GM12878 (cell line): Measurements from ENCODE around the gene ZNF281. TPM values are rescaled to one million over a fixed set of nuclear protein-coding genes. Genes with fewer than 3 reads are reported as not detected.

ENCODE experiments used
- ATAC-seq: fragments of 200-7000 bp; cut with Tn5 transposase; 3 replicates; pipeline ENCODE4 v1.9.1; 2020; ENCODE audit warnings: mild to moderate bottlenecking, moderate library complexity
- BruUV-seq: library from RNA; stranded (reverse); fragments of 400-500 nt; replicated peaks from 2 replicates; lab custom pipeline; 2021; lab: Mats Ljungman, UMichigan
- CTCF ChIA-PET: fragments of 300-600 bp; sonication (Branson Sonifier 250); formaldehyde crosslinking; extraction: SDS; loops from one replicate; lab custom pipeline; 2021; ENCODE audit warnings: inconsistent platforms; lab: Yijun Ruan, JAX
- POLR2A ChIA-PET: fragments of 350-600 bp; formaldehyde crosslinking; extraction: SDS; loops from one replicate; lab custom pipeline; 2021; ENCODE audit warnings: inconsistent platforms; lab: Charles Lee
- RAD21 ChIA-PET: fragments of 300-600 bp; sonication (Branson Sonifier 250); formaldehyde crosslinking; loops from one replicate; lab custom pipeline; 2023; ENCODE audit warnings: antibody characterized with exemption; ENCODE audit not compliant: unreplicated experiment; lab: Charles Lee
- SMC1A ChIA-PET: fragments of 300-600 bp; sonication (Branson Sonifier 250); formaldehyde crosslinking; loops from one replicate; lab custom pipeline; 2023; ENCODE audit not compliant: unreplicated experiment, uncharacterized antibody; lab: Charles Lee
- DNase-seq: peaks from one replicate; pipeline ENCODE4 v3.0.0-alpha.2; 2011; ENCODE audit warnings: low read depth, low spot score
- FAIRE-seq: peaks from 3 replicates; lab custom pipeline; 2011; peaks lifted over from hg19 to GRCh38; lab: Jason Lieb, UNC
- H2AFZ ChIP-seq: 2 replicates; pipeline ENCODE4 v1.6.0; 2011; ENCODE audit warnings: low read depth, low read length, control low read depth; ENCODE audit not compliant: control insufficient read depth
- H3K27ac ChIP-seq: 2 replicates; pipeline ENCODE4 v1.5.1; 2011; ENCODE audit warnings: control low read depth; ENCODE audit not compliant: control insufficient read depth, insufficient read depth
- H3K27me3 ChIP-seq, 2 experiments: replicated peaks in 1 of 2; 2 replicates each; pipeline versions ENCODE4 v1.6.0 to v1.6.1; 2011; ENCODE audit warnings: low read length in 1 of 2; ENCODE audit not compliant: control insufficient read depth in 2 of 2, insufficient read depth in 2 of 2
- H3K36me3 ChIP-seq, 2 experiments: 2 replicates each; pipeline ENCODE4 v1.5.1; 2011; ENCODE audit warnings: low read length in 1 of 2; ENCODE audit not compliant: control insufficient read depth in 2 of 2, insufficient read depth in 2 of 2
- H3K4me1 ChIP-seq: 2 replicates; pipeline ENCODE4 v1.6.1; 2011; ENCODE audit warnings: mild to moderate bottlenecking, low read length, moderate library complexity, mixed read lengths; ENCODE audit not compliant: control insufficient read depth, insufficient read depth
- H3K4me2 ChIP-seq: 2 replicates; pipeline ENCODE4 v1.6.0; 2011; ENCODE audit warnings: control low read depth; ENCODE audit not compliant: control insufficient read depth, insufficient read depth
- H3K4me3 ChIP-seq: fragments of 200-600 bp; sonication (generic); 2 replicates; pipeline ENCODE4 v1.5.1; 2016
- H3K79me2 ChIP-seq: 2 replicates; pipeline ENCODE4 v1.6.0; 2011; ENCODE audit warnings: low read length; ENCODE audit not compliant: control insufficient read depth, insufficient read depth
- H3K9ac ChIP-seq: 2 replicates; pipeline ENCODE4 v1.8.0; 2011; ENCODE audit warnings: low read length, control low read depth, mixed read lengths; ENCODE audit not compliant: control insufficient read depth, insufficient read depth
- H3K9me3 ChIP-seq: replicated peaks from 3 replicates; pipeline ENCODE4 v1.5.1; 2011; ENCODE audit warnings: mild to moderate bottlenecking, low read length; ENCODE audit not compliant: control insufficient read depth, insufficient read depth
- H4K20me1 ChIP-seq: 2 replicates; pipeline ENCODE4 v1.6.0; 2011; ENCODE audit not compliant: control insufficient read depth, insufficient read depth
- BACH1 ChIP-seq: fragments of 450-650 bp; IDR thresholded peaks from 2 replicates; pipeline ENCODE4 v1.6.1; 2017; ENCODE audit warnings: mild to moderate bottlenecking, borderline replicate concordance
- CBX5 ChIP-seq: sonication (generic); IDR thresholded peaks from 2 replicates; pipeline ENCODE4 v1.6.1; 2016; ENCODE audit warnings: low read depth, moderate library complexity, mild to moderate bottlenecking, inconsistent platforms
- CHD4 ChIP-seq: fragments of 200-600 bp; sonication (generic); IDR thresholded peaks from 2 replicates; pipeline ENCODE4 v1.6.1; 2016; ENCODE audit warnings: mild to moderate bottlenecking
- LARP7 ChIP-seq: fragments of 450-650 bp; IDR thresholded peaks from 2 replicates; pipeline ENCODE4 v1.6.1; 2017; ENCODE audit warnings: mild to moderate bottlenecking
- MYB ChIP-seq: fragments of 150-350 bp; IDR thresholded peaks from 2 replicates; pipeline ENCODE4 v1.6.1; 2014; ENCODE audit warnings: mild to moderate bottlenecking, low read depth, low read length, borderline replicate concordance
- POLR2AphosphoS2 ChIP-seq: IDR thresholded peaks from 2 replicates; pipeline ENCODE4 v1.6.1; 2011; ENCODE audit warnings: low read depth, mild to moderate bottlenecking, low read length, improper control_type of control experiment, moderate library complexity
- RCOR1 ChIP-seq: conservative IDR thresholded peaks from 2 replicates; pipeline ENCODE4 v1.6.1; 2012; ENCODE audit warnings: low read depth, low read length, improper control_type of control experiment
- SIN3A ChIP-seq: IDR thresholded peaks from 2 replicates; pipeline ENCODE4 v1.6.1; 2012; ENCODE audit warnings: low read depth, low read length, improper control_type of control experiment
- STAT3 ChIP-seq: IDR thresholded peaks from 2 replicates; pipeline ENCODE4 v1.6.1; 2011; ENCODE audit warnings: low read depth, low read length, improper control_type of control experiment
- SUPT20H ChIP-seq: IDR thresholded peaks from 2 replicates; pipeline ENCODE4 v1.6.1; 2011; ENCODE audit warnings: low read depth, mild to moderate bottlenecking, low read length, moderate library complexity, borderline replicate concordance; ENCODE audit not compliant: control insufficient read depth
- TCF7 ChIP-seq: IDR thresholded peaks from 2 replicates; pipeline ENCODE4 v1.6.1; 2014; ENCODE audit warnings: antibody characterized with exemption, borderline replicate concordance
- ZBED1 ChIP-seq: IDR thresholded peaks from 2 replicates; pipeline ENCODE4 v1.6.1; 2016; ENCODE audit warnings: borderline replicate concordance
- WGBS: methylation state at CpG from one replicate; pipeline ENCODE4 v1.1.6; 2016; ENCODE audit warnings: low lambda C conversion rate; ENCODE audit not compliant: insufficient replicate concordance, insufficient coverage; ENCODE audit errors: missing lambda C conversion rate; 5-methylcytosine and 5-hydroxymethylcytosine counted together
- in situ Hi-C: fragments of 300-500 bp; cut with MboI; formaldehyde crosslinking; loops from 9 replicates; pipeline ENCODE4 v1.14.3; 2018; ENCODE audit warnings: mixed read lengths
- intact Hi-C: fragments of 100-400 bp; cut with micrococcal nuclease; formaldehyde crosslinking; loops from one replicate; pipeline ENCODE4 v1.14.2; 2022; ENCODE audit not compliant: unreplicated experiment
- polyA plus RNA-seq, 11 experiments: library from polyadenylated mRNA; depleted of rRNA in 4 of 11; unstranded in 6 of 11; stranded (reverse) in 5 of 11; fragments of >200 nt; fragmentation: Nextera tagmentation in 4 of 11; fragmentation: Illumina TruSeq in 1 of 11; extraction: Ambion mirVana in 4 of 11; extraction: Trizol in 1 of 11; gene quantifications; 1 replicate in 1 of 11; 2 replicates in 10 of 11; pipeline versions ENCODE4 v1.2.1 to v1.2.3, GENCODE V29; 2011 to 2016; ENCODE audit warnings: inconsistent platforms in 2 of 11, missing spikeins in 2 of 11, low read depth in 1 of 11
- total RNA-seq, 4 experiments: library from RNA; depleted of rRNA in 3 of 4; stranded (reverse); fragments of >200 nt in 3 of 4; fragmentation: Illumina TruSeq in 1 of 4; extraction: Trizol in 1 of 4; gene quantifications; 2 replicates each; pipeline versions ENCODE4 v1.2.1 to v1.2.3, GENCODE V29; 2013 to 2021
- TF ChIP-seq, protein P1 (sequence below): IDR thresholded peaks from 2 replicates; pipeline ENCODE4 v1.6.1; 2011; ENCODE audit warnings: low read depth, mild to moderate bottlenecking, low read length, moderate library complexity, borderline replicate concordance; ENCODE audit errors: extremely low read depth
- TF ChIP-seq, protein P2 (sequence below): fragments of 450-650 bp; IDR thresholded peaks from 2 replicates; pipeline ENCODE4 v1.6.1; 2016; ENCODE audit warnings: mild to moderate bottlenecking
- TF ChIP-seq, protein P3 (sequence below): fragments of 450-650 bp; IDR thresholded peaks from 2 replicates; pipeline ENCODE4 v1.6.1; 2014; ENCODE audit warnings: mild to moderate bottlenecking

Gene ZNF281
- total and polyA plus RNA-seq, 10 of the 15 experiments (the other 5 are each of a cell fraction or from before 2014, with no cell fraction given), result 8.3 to 21.8 (median 15.4) TPM

DNA sequence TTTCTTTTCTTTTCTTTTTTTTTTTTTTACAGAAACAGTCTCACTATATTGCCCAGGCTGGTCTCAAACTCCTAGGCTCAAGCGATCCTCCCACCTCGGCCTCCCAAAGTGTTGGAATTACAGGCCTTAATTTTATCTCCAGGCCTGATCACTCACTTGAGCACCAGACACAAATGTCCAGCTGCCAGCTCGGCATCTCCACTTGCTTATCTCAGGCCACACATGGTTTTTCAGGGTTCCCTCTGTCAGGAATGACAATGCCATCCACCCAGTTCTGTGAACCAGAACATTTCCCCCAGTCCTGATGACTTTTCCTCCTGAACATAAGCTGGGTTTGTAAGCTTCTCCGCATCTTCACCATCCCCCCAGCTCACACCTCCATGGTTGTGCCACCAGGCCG, 44.6 kb upstream of the ZNF281 start:
- WGBS, result 79% methylated on average over 5 of the region's 5 CpGs
- ATAC-seq (no peak), DNase-seq (no peak), FAIRE-seq (no peak)
- POLR2A ChIA-PET, result interaction anchor here (1.0 to 1.1 kb wide), 2 partner anchors 8 to 39 kb away, joined by 3 read pairs; no protein-coding TSS in a partner anchor
- no peaks in the 10 kb centered on the region for H4K20me1 ChIP-seq
- H3K9me3 ChIP-seq, result no peaks in the 10 kb centered on the region; the same call in 2 of the 3 replicates
- BruUV-seq, result no TSS peak
- CTCF ChIA-PET, result interaction anchor here (0.9 to 1.0 kb wide), 2 partner anchors 10 to 12 kb away, joined by 3 read pairs; no protein-coding TSS in a partner anchor
- SMC1A ChIA-PET, result interaction anchor here (0.6 to 1.9 kb wide), 6 partner anchors 10 to 873 kb away, joined by 3 to 6 read pairs (median 4); no protein-coding TSS in a partner anchor
- no peak overlapping the region for H3K9ac ChIP-seq
- RAD21 ChIA-PET, result interaction anchor here (0.6 to 1.2 kb wide), 5 partner anchors 15 to 363 kb away, joined by 3 to 4 read pairs (median 3); no protein-coding TSS in a partner anchor
- H2AFZ ChIP-seq, result no peak overlapping the region
- H3K4me2 ChIP-seq, result no peak overlapping the region
- no peak overlapping the region for H3K27ac ChIP-seq
- peaks cover 6% of the 10 kb centered on the region; the same call in 1 of the 2 replicates for H3K4me1 ChIP-seq
- no peaks in the 10 kb centered on the region for H3K27me3 ChIP-seq
- in situ Hi-C loops, result no loop called here
- intact Hi-C loops, result no loop called here
- H3K4me3 ChIP-seq, result no peak overlapping the region
- no peaks in the 10 kb centered on the region for H3K79me2 ChIP-seq
- TF ChIP-seq, protein P1, sequence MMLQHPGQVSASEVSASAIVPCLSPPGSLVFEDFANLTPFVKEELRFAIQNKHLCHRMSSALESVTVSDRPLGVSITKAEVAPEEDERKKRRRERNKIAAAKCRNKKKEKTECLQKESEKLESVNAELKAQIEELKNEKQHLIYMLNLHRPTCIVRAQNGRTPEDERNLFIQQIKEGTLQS, result no peak
- TF ChIP-seq ZBED1 (no peak), POLR2AphosphoS2 (no peak), TCF7 (no peak)
- no peaks in the 10 kb centered on the region for H3K36me3 ChIP-seq

DNA sequence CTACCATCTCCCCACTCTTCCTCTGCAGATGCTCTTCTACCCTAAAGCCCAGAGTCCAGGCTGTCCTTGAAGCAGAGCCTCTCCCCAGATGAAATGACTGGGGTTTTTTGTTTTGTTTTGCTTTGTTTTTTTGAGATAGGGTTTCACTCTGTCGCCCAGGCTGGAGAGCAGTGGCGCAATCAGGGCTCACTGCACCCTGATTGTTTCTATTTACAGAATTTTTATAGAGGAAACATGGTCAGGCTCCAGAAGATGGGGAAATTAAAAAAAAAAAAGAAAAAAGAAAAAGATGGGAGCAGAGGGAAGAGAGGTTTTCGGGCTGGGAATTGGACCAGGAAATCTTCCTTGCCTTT, 43.7 kb upstream of the ZNF281 start:
- Histone ChIP-seq H3K27ac (no peak overlapping the region), H3K79me2 (no peaks in the 10 kb centered on the region), H3K36me3 (no peaks in the 10 kb centered on the region), H3K4me2 (no peak overlapping the region), H3K9ac (no peak overlapping the region), H3K27me3 (no peaks in the 10 kb centered on the region), H3K9me3 (no peaks in the 10 kb centered on the region; the same call in 2 of the 3 replicates), H2AFZ (peak overlapping the region; percentile 25), H3K4me3 (no peak overlapping the region), H4K20me1 (no peaks in the 10 kb centered on the region), H3K4me1 (peaks cover 10% of the 10 kb centered on the region; the same call in 1 of the 2 replicates)
- SMC1A ChIA-PET, result interaction anchor here (0.6 to 1.4 kb wide), 2 partner anchors 11 to 37 kb away, joined by 3 to 5 read pairs; no protein-coding TSS in a partner anchor
- WGBS, result 93% methylated on average over 3 of the region's 3 CpGs
- RAD21 ChIA-PET, result no interaction called here
- no TSS peak for BruUV-seq
- CTCF ChIA-PET, result no interaction called here
- DNase-seq (no peak), FAIRE-seq (no peak), ATAC-seq (peak; percentile 21; the same call in 1 of the 3 replicates)
- in situ Hi-C loops, result no loop called here
- intact Hi-C loops, result no loop called here
- POLR2A ChIA-PET, result no interaction called here
- TF ChIP-seq CHD4 (no peak), LARP7 (no peak), MYB (no peak), SUPT20H (no peak), SIN3A (no peak), RCOR1 (no peak), STAT3 (no peak), CBX5 (no peak), BACH1 (no peak)
- TF ChIP-seq, protein P2, sequence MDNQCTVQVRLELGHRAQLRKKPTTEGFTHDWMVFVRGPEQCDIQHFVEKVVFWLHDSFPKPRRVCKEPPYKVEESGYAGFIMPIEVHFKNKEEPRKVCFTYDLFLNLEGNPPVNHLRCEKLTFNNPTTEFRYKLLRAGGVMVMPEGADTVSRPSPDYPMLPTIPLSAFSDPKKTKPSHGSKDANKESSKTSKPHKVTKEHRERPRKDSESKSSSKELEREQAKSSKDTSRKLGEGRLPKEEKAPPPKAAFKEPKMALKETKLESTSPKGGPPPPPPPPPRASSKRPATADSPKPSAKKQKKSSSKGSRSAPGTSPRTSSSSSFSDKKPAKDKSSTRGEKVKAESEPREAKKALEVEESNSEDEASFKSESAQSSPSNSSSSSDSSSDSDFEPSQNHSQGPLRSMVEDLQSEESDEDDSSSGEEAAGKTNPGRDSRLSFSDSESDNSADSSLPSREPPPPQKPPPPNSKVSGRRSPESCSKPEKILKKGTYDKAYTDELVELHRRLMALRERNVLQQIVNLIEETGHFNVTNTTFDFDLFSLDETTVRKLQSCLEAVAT, result no peak
- TF ChIP-seq, protein P3, sequence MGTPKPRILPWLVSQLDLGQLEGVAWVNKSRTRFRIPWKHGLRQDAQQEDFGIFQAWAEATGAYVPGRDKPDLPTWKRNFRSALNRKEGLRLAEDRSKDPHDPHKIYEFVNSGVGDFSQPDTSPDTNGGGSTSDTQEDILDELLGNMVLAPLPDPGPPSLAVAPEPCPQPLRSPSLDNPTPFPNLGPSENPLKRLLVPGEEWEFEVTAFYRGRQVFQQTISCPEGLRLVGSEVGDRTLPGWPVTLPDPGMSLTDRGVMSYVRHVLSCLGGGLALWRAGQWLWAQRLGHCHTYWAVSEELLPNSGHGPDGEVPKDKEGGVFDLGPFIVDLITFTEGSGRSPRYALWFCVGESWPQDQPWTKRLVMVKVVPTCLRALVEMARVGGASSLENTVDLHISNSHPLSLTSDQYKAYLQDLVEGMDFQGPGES, result no peak
